Thyroid gland (tissue), 4 donors: ENCODE results near the gene TGIF1. TPM values are rescaled to one million over a fixed set of nuclear protein-coding genes. Genes with fewer than 3 reads are reported as not detected.
"Not testable (repeated sequence)": the region's sequence is repeated elsewhere in the genome, so short reads cannot be mapped to it uniquely, and the experiment has no call there.

Experiments
- DNase-seq, 2 donors: peaks; one replicate each; pipeline ENCODE4 v3.0.0-alpha.2; 2019
- H3K27ac ChIP-seq, 3 donors: fragments of 200-600 bp; sonication (generic); 1 replicate in 2 of 3; 2 replicates in 1 of 3; pipeline ENCODE4 v1.5.1; 2016 to 2019; ENCODE audit warnings: mild to moderate bottlenecking in 1 of 3, moderate library complexity in 1 of 3
- H3K27me3 ChIP-seq: fragments of 200-600 bp; sonication (generic); one replicate; pipeline ENCODE4 v1.5.1; 2019
- H3K36me3 ChIP-seq, 2 donors: fragments of 200-600 bp; sonication (generic); one replicate each; pipeline ENCODE4 v1.5.1; 2016 to 2019
- H3K4me1 ChIP-seq, 2 donors: fragments of 200-600 bp; sonication (generic); one replicate each; pipeline ENCODE4 v1.5.1; 2017 to 2019
- H3K4me3 ChIP-seq, 3 donors: fragments of 200-600 bp; sonication (generic); replicated peaks in 1 of 3; 1 replicate in 2 of 3; 2 replicates in 1 of 3; pipeline ENCODE4 v1.5.1; 2016; ENCODE audit warnings: mild to moderate bottlenecking in 1 of 3
- H3K9me3 ChIP-seq: fragments of 200-600 bp; sonication (generic); one replicate; pipeline ENCODE4 v1.5.1; 2017
- CTCF ChIP-seq, 6 experiments: fragments of 200-600 bp in 3 of 6; fragments of 450-650 bp in 3 of 6; sonication (generic) in 3 of 6; IDR thresholded peaks; one replicate each; pipeline ENCODE4 v1.5.1; 2016 to 2019; ENCODE audit warnings: antibody characterized with exemption in 6 of 6, mild to moderate bottlenecking in 2 of 6, inconsistent platforms in 1 of 6, moderate library complexity in 1 of 6
- POLR2A ChIP-seq, 2 donors: fragments of 450-650 bp; IDR thresholded peaks; one replicate each; pipeline ENCODE4 v1.6.1; 2017; ENCODE audit warnings: antibody characterized with exemption in 2 of 2, mild to moderate bottlenecking in 2 of 2, moderate library complexity in 1 of 2
- WGBS, 2 donors: methylation state at CpG; one replicate each; pipeline ENCODE4 v1.1.5; 2017; 5-methylcytosine and 5-hydroxymethylcytosine counted together
- intact Hi-C: fragments of 100-400 bp; cut with DNase I; formaldehyde crosslinking; loops from one replicate; pipeline ENCODE4 v1.15.1; 2023
- total RNA-seq, 4 donors: library from RNA; depleted of rRNA; stranded (reverse); fragments of >200 nt; gene quantifications; one replicate each; pipeline ENCODE4 v1.2.3, GENCODE V29; 2016

TGIF1 gene
- total RNA-seq, 4 donors from 2014 or later = 46.4 to 62.3 (median 52.3) TPM

- WGBS, 2 donors = 43 to 54% methylated on average over 27 to 28 of the region's 28 CpGs
- Histone ChIP-seq H3K9me3 (no peaks in the 10 kb centered on the region), H3K4me1 (no peaks in the 10 kb centered on the region), H3K4me3 (peak overlapping the region in 1 of 3 donors; percentile 20), H3K27me3 (no peaks in the 10 kb centered on the region), H3K36me3 (no peaks in the 10 kb centered on the region), H3K27ac (no peak overlapping the region)
- TF ChIP-seq POLR2A (IDR thresholded peaks at IDR 0.05) (no peak), CTCF (IDR thresholded peaks at IDR 0.05) (no peak)
- intact Hi-C loops = no loop called here
- peak; percentile 15 to 18 for DNase-seq
Observed at GRCh38 chr18:3411854-3412268, 38.1 kb upstream of the TGIF1 start.

- H3K4me1 ChIP-seq, H3K9me3 ChIP-seq, H3K27ac ChIP-seq, H3K4me3 ChIP-seq, intact Hi-C loops, H3K36me3 ChIP-seq, H3K27me3 ChIP-seq: not testable (repeated sequence)
- WGBS, 2 donors = 56 to 65% methylated on average over 9 of the region's 9 CpGs
- peak; percentile 21 to 25 for DNase-seq
Observed at GRCh38 chr18:3412528-3412927, 37.4 kb upstream of the TGIF1 start.

- Histone ChIP-seq H3K27ac (no peak overlapping the region), H3K36me3 (no peaks in the 10 kb centered on the region), H3K4me3 (no peak overlapping the region), H3K9me3 (no peaks in the 10 kb centered on the region), H3K27me3 (no peaks in the 10 kb centered on the region), H3K4me1 (no peaks in the 10 kb centered on the region)
- TF ChIP-seq POLR2A (IDR thresholded peaks at IDR 0.05) (no peak), CTCF (IDR thresholded peaks at IDR 0.05) (no peak)
- no peak for DNase-seq
- intact Hi-C loops = no loop called here
- 93 to 96% methylated on average over 11 of the region's 11 CpGs for WGBS, 2 donors
Observed at GRCh38 chr18:3415110-3415509, 34.9 kb upstream of the TGIF1 start.

- no peak for TF ChIP-seq CTCF (IDR thresholded peaks at IDR 0.05)
- no peak for TF ChIP-seq POLR2A (IDR thresholded peaks at IDR 0.05)
Observed at GRCh38 chr18:3418083-3418482, 31.9 kb upstream of the TGIF1 start.

GRCh38 chr18:3420919-3421279 lies 29.1 kb upstream of the TGIF1 start:
- no peaks in the 10 kb centered on the region for H3K4me1 ChIP-seq
- no peak overlapping the region for H3K27ac ChIP-seq
- 94 to 95% methylated on average over 2 of the region's 2 CpGs for WGBS, 2 donors
- no peaks in the 10 kb centered on the region for H3K9me3 ChIP-seq
- intact Hi-C loops = no loop called here
- DNase-seq = no peak
- H3K36me3 ChIP-seq = no peaks in the 10 kb centered on the region
- H3K27me3 ChIP-seq = no peaks in the 10 kb centered on the region
- no peak overlapping the region for H3K4me3 ChIP-seq
- TF ChIP-seq POLR2A (IDR thresholded peaks at IDR 0.05) (no peak), CTCF (IDR thresholded peaks at IDR 0.05) (no peak)

More at GRCh38 chr18:3418083-3418482, 31.9 kb upstream of the TGIF1 start:
- no peak for DNase-seq
- intact Hi-C loops = no loop called here
- Histone ChIP-seq H3K4me3 (no peak overlapping the region), H3K27me3 (no peaks in the 10 kb centered on the region), H3K27ac (no peak overlapping the region), H3K9me3 (no peaks in the 10 kb centered on the region), H3K36me3 (no peaks in the 10 kb centered on the region), H3K4me1 (no peaks in the 10 kb centered on the region)
- 78 to 92% methylated on average over 2 of the region's 2 CpGs for WGBS, 2 donors

GRCh38 chr18:3422905-3423304 lies 27.1 kb upstream of the TGIF1 start:
- no peak for TF ChIP-seq POLR2A (IDR thresholded peaks at IDR 0.05)
- no peak for TF ChIP-seq CTCF (IDR thresholded peaks at IDR 0.05)
- no peak for DNase-seq
- H3K27me3 ChIP-seq = no peaks in the 10 kb centered on the region
- no peaks in the 10 kb centered on the region for H3K4me1 ChIP-seq
- no peak overlapping the region for H3K27ac ChIP-seq
- H3K4me3 ChIP-seq = no peak overlapping the region
- WGBS, 2 donors = 99% methylated on average over 10 of the region's 10 CpGs
- no peaks in the 10 kb centered on the region for H3K9me3 ChIP-seq
- intact Hi-C loops = no loop called here
- no peaks in the 10 kb centered on the region for H3K36me3 ChIP-seq
